Activated CD8-positive, alpha-beta memory T cell treated with anti-CD3 and anti-CD28 coated beads for 36 hours (primary cell): ENCODE measurements around the gene PPP2R5C. TPM values are rescaled to one million over a fixed set of nuclear protein-coding genes. Genes with fewer than 3 reads are reported as not detected.

Experiments
- CTCF ChIA-PET: fragments of 350-600 bp; sonication (Branson Sonifier 250); formaldehyde crosslinking; loops from one replicate; lab custom pipeline; 2021; ENCODE audit warnings: antibody characterized with exemption; lab: Charles Lee
- POLR2A ChIA-PET: fragments of 350-600 bp; sonication (Branson Sonifier 250); formaldehyde crosslinking; loops from one replicate; lab custom pipeline; 2021; ENCODE audit warnings: antibody characterized with exemption; lab: Charles Lee
- total RNA-seq, 2 experiments: library from RNA; stranded (reverse); gene quantifications; one replicate each; pipeline ENCODE4 v1.2.3, GENCODE V29; 2021

The PPP2R5C gene
- total RNA-seq, 2 experiments from 2014 or later = 222 to 242 TPM

DNA sequence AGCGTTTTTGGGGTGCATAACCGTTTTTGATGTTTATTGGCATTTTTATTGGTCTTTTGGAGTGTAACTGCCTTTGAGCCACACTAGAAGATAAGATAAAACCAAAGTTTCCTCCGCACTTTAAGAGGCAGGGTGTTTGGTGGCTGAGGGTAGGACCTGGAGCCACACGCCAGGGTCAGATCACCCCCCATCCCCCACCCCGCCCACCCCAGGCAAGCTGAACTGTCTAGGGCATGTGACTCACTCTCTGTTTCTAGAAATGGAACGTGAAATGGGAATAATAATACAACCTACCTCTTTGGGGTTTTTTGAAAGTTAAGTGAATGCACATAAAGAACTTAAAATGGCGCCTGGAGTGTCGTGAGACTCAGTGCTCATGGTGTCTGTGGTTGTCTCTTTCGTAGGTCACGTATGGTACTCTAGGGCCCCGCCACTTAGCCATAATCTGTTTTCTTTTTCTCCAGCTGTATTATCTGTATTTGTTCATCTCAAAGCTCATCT is 56.0 kb downstream of the PPP2R5C start:
- CTCF ChIA-PET = no interaction called here
- POLR2A ChIA-PET = interaction anchor here (0.6 to 1.7 kb wide), 5 partner anchors 8 to 62 kb away, joined by 3 to 4 read pairs (median 3); no protein-coding TSS in a partner anchor

DNA sequence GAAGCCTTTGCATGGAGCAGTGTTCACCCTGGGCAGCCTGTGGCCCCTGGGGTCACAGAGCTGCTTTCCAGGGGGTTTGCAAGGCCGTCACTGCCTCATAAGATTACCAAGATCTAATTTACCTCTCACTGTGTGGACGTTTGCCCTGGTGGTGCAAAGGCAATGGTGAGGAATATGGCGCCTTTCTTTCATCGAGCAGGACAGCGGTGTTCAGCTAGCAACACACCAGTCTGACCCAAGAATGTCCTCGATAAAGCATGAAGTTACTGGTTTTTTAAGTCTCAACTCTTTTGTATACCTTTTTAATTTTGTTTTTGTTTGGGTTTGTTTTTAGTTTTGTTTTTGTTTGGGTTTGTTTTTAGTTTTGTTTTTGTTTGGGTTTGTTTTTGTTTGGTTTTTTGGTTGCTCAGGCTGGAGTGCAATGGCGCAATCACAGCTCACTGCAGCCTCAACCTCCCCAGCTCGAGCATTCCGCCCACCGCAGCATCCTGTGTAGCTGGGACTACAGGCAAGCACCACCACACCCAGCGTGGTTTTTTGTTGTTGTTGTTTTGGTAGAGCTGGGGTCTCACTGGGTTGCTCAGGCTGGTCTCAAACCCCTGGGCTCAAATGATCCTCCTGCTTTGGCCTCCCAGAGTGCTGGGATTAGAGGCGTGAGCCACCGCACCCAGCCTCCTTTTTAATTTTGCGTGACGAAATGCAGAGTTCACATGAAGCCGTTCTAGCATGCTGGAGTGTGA is 57.9 kb downstream of the PPP2R5C start:
- CTCF ChIA-PET = interaction anchor here (2.8 kb wide), 1 partner anchor 9 kb away, joined by 15 read pairs; no protein-coding TSS in a partner anchor
- POLR2A ChIA-PET = interaction anchor here (3.0 kb wide), 1 partner anchor 9 kb away, joined by 27 read pairs; no protein-coding TSS in a partner anchor

GRCh38 chr14:101820283-101820798 is 58.8 kb downstream of the PPP2R5C start:
- ChIA-PET POLR2A (interaction anchor here (0.7 to 3.0 kb wide), 2 partner anchors 10 to 58 kb away, joined by 5 to 27 read pairs; no protein-coding TSS in a partner anchor), CTCF (interaction anchor here (2.8 kb wide), 1 partner anchor 10 kb away, joined by 15 read pairs; no protein-coding TSS in a partner anchor)

DNA sequence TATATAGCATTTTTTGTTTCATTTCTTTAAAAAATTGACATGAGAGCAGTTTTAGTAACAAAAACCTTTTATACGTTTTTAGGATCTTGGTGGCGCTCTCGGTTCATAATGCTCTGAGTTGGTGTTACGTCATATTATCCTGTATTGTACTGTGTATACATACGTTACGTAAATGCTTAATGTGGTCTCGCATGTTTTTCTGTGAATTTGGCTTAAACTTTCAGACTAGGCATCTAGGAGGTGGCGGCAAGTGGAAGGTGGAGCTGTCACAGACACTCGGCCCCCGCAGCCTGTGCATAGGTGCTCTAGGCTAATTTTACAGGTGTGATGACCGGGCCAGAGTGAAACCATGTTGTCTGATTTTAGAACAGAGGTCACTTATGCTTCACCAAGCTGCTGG is 60.0 kb downstream of the PPP2R5C start:
- CTCF ChIA-PET = interaction anchor here (1.0 to 1.3 kb wide), 2 partner anchors 8 to 51 kb away, joined by 3 to 6 read pairs; no protein-coding TSS in a partner anchor
- POLR2A ChIA-PET = interaction anchor here (0.6 to 3.0 kb wide), 3 partner anchors 11 to 12 kb away, joined by 4 to 27 read pairs (median 7); no protein-coding TSS in a partner anchor

GRCh38 chr14:101823066-101823465 is 61.6 kb downstream of the PPP2R5C start:
- ChIA-PET POLR2A (interaction anchor here (0.7 to 4.0 kb wide), 10 partner anchors 9 to 829 kb away, joined by 3 to 60 read pairs (median 5); no protein-coding TSS in a partner anchor), CTCF (interaction anchor here (0.7 to 5.6 kb wide), 5 partner anchors 9 to 116 kb away, joined by 3 to 37 read pairs (median 4); no protein-coding TSS in a partner anchor)

GRCh38 chr14:101823511-101824120 is 62.1 kb downstream of the PPP2R5C start:
- CTCF ChIA-PET = interaction anchor here (0.7 to 5.6 kb wide), 8 partner anchors 10 to 117 kb away, joined by 3 to 37 read pairs (median 4); no protein-coding TSS in a partner anchor
- POLR2A ChIA-PET = interaction anchor here (0.7 to 4.0 kb wide), 11 partner anchors 9 to 829 kb away, joined by 3 to 60 read pairs (median 5); no protein-coding TSS in a partner anchor

DNA sequence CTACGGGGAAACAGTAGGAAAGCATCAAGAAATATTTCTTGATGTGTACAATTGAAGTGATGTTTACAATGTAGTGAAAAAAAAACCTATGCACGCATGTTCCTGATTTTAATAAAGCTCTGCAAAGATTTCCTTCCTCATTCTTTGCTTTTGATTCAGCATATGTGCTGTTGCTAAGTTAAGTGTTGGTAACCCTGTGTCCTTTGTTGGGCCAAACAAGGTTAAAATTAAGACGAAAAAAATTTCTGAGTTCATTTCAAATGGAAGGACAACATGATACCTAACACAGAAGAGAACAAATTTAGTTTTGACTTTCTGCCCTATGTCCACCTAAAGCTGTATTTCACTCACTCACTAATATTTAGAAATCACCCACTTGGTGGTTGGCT is 62.8 kb downstream of the PPP2R5C start:
- ChIA-PET POLR2A (interaction anchor here (0.8 to 4.0 kb wide), 8 partner anchors 10 to 118 kb away, joined by 3 to 60 read pairs (median 6); no protein-coding TSS in a partner anchor), CTCF (interaction anchor here (1.1 to 5.6 kb wide), 6 partner anchors 10 to 118 kb away, joined by 4 to 37 read pairs (median 5); no protein-coding TSS in a partner anchor)

DNA sequence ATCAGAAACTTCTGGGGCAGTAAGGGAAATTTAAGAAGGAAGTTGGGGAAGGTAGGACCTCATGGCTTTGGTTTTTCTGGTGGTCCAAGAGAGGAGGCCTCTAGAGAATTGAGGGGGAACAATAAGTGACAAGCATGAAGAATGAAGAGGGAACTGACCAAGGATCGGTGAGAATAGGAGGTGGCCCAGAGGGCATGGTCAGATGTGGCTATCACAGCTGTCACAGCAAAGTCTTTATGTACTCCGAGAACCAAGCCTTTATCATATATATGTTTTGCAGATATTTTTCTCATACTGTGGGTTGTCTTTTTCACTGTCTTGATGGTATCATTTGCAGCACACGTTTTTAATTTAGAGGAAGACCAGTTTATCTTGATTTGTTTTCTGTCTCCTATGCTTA is 64.3 kb downstream of the PPP2R5C start:
- ChIA-PET CTCF (interaction anchor here (0.7 to 5.6 kb wide), 6 partner anchors 11 to 55 kb away, joined by 3 to 37 read pairs (median 3); no protein-coding TSS in a partner anchor), POLR2A (interaction anchor here (0.8 to 4.0 kb wide), 5 partner anchors 8 to 64 kb away, joined by 3 to 60 read pairs (median 4); no protein-coding TSS in a partner anchor)

GRCh38 chr14:101826351-101826750 is 64.8 kb downstream of the PPP2R5C start:
- CTCF ChIA-PET = interaction anchor here (0.7 to 5.6 kb wide), 6 partner anchors 10 to 56 kb away, joined by 3 to 37 read pairs (median 3); no protein-coding TSS in a partner anchor

DNA sequence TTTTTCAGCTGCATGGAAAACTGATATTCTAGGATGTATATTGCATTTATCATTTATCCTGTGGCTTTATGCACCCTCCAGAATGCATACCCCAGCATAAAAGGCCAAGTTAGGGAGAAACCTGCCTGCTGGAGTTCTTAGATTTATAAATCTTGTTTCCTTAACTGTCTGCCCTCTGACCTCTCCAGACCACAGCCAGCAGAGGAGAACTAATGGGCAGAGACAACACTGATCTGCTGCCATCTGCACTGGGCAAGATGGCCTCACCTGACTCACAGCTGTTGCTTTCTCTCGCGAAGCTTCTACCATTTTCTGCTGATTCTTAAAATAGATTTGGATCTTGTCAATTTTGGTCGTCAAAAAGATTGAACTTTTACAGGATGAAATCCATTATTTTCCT is 65.8 kb downstream of the PPP2R5C start:
- ChIA-PET POLR2A (no interaction called here), CTCF (interaction anchor here (0.8 to 5.6 kb wide), 2 partner anchors 13 to 57 kb away, joined by 3 to 37 read pairs; no protein-coding TSS in a partner anchor)

More at GRCh38 chr14:101826351-101826750, 64.8 kb downstream of the PPP2R5C start:
- POLR2A ChIA-PET = interaction anchor here (0.7 to 4.0 kb wide), 6 partner anchors 9 to 16 kb away, joined by 4 to 60 read pairs (median 9); no protein-coding TSS in a partner anchor

DNA sequence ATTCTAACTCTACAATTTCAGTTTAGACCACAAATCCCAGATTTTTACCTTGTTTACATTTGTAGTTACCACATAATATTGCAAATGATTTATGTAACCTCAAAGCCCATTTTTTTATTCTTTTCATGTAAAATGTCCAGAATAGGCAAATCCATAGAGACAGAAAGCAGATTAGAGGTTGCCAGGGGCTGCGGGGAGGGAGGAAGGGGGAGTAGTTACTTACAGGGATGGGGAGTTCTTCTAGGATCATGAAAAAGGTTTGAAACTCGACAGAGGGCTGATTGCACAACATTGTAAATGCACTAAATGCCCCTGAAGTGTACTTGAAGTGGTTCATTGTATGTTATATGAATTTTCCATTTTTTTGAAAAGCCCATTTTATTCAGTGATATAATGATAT is 66.5 kb downstream of the PPP2R5C start:
- POLR2A ChIA-PET = no interaction called here
- CTCF ChIA-PET = interaction anchor here (5.6 kb wide), 1 partner anchor 14 kb away, joined by 37 read pairs; no protein-coding TSS in a partner anchor

DNA sequence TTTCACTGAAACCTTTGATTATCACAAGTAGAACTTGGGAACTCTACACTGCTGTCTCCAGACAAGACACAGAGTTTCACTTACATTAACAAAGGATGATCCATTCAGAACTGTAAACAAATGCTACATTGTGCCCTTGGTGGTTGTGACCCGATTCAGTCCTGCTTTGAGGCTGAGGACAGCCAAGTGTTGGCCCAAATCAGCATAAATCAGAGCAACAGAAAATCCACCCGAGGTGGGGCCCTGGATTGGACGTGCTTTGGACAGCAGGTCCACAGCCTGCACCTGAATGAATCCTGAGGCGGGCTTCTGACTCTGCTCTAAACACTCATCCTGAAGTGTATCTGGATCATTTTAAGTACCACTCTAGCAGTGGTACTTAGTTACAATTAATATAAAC is 68.8 kb downstream of the PPP2R5C start:
- ChIA-PET POLR2A (no interaction called here), CTCF (interaction anchor here (0.9 to 1.1 kb wide), 2 partner anchors 11 to 17 kb away, joined by 3 to 5 read pairs; no protein-coding TSS in a partner anchor)

DNA sequence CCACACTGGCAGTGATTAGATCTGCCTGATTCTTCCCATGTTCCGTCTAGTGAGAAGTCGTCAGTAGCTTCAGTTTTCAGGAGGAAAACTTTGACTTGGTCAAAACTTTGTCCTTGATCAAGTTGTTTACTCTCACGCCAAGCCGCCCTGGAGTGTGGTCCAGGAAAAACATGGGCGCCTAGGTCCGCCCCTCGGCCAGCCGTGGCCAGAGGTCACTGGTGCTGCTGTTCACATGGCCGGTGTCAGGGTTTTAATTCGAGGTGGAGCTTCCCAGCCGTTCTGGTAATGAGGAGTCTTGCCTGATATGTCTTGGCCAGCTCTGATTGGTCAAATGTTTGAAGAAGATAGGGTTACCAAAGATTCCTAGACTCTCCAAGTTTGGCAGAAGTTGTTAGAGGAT is 71.5 kb downstream of the PPP2R5C start:
- ChIA-PET POLR2A (no interaction called here), CTCF (interaction anchor here (0.8 to 2.1 kb wide), 2 partner anchors 17 to 62 kb away, joined by 3 to 5 read pairs; no protein-coding TSS in a partner anchor)

DNA sequence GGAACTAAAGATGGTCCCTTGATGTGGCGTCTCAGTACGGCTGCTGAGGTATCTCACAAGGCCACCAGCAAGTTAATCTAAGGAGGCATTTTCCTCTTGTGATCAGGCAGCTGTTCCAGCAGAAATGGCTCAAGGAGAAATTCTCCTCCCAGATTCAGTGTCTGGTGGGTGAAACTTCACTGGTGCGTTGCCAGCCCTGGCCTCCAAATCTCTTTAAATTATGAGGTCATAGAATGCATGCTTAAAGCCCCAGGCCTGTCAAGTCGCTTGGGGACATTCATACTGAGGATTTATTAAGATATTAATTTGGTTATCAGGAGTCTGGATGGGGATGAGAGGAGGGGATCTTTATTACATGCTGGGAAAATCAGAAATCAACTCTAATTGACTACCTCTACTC is 72.9 kb downstream of the PPP2R5C start:
- ChIA-PET CTCF (interaction anchor here (2.1 kb wide), 1 partner anchor 16 kb away, joined by 5 read pairs; no protein-coding TSS in a partner anchor), POLR2A (no interaction called here)

DNA sequence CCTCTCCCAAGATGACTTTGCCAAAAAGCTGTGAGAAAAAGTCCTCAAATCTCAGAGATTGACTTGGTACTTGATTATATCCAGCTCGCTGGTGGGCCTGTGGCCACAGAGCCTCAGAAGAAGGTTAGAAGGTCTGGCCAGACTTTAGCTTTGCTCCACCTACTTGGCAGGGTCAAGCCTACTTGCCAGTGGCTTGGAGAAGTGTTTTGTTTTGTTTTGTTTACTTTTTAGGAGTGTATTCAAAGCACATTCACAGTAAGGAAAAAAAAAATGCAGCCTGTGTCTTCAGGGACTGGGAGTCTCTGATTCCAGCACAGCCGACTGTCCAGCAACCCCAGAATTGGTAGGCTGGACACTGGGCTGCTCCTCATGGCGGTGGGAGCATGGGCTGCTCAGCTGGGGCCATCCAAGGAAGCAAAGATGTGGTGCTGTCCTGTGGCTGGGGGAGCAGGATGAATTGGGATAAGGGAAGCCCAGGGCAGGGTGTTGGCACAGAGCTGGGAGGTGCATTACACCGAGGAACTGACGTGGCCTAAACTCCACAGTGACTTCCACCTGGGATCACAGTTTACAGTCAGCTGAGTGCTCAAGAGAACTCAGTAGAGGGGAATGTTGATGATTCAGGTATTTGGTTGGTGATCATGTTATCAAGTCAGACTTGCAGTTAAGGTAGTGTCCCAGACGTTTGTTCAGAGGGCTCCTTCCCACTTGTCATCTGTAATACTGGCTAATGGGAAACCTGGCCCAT is 73.5 kb downstream of the PPP2R5C start:
- POLR2A ChIA-PET = interaction anchor here (0.5 kb wide), 1 partner anchor 8 kb away, joined by 5 read pairs; no protein-coding TSS in a partner anchor
- CTCF ChIA-PET = interaction anchor here (2.1 kb wide), 1 partner anchor 15 kb away, joined by 5 read pairs; no protein-coding TSS in a partner anchor

- CTCF ChIA-PET = interaction anchor here (1.1 kb wide), 1 partner anchor 12 kb away, joined by 3 read pairs; no protein-coding TSS in a partner anchor
- POLR2A ChIA-PET = interaction anchor here (0.5 kb wide), 1 partner anchor 9 kb away, joined by 5 read pairs; no protein-coding TSS in a partner anchor
These were observed 74.1 kb downstream of the PPP2R5C start for GRCh38 chr14:101835566-101835965.

- ChIA-PET POLR2A (no interaction called here), CTCF (interaction anchor here (0.7 to 1.6 kb wide), 5 partner anchors 10 to 22 kb away, joined by 3 to 4 read pairs (median 3); no protein-coding TSS in a partner anchor)
These were observed 74.6 kb downstream of the PPP2R5C start for GRCh38 chr14:101836135-101836534.
